Sigmoid colon (tissue), 4 donors: ENCODE measurements around the gene CAPZA1.

Experiments
- CTCF ChIP-seq, 4 experiments: fragments of 450-650 bp in 3 of 4; fragments of 200-600 bp in 1 of 4; IDR thresholded peaks; one replicate each; pipeline ENCODE4 v1.5.1; 2016 to 2019; ENCODE audit warnings: antibody characterized with exemption in 4 of 4, mild to moderate bottlenecking in 3 of 4, moderate library complexity in 2 of 4
- EP300 ChIP-seq, 4 donors: sonication (generic); formaldehyde crosslinking; IDR thresholded peaks; one replicate each; pipeline ENCODE4 v1.6.1; 2017; ENCODE audit warnings: antibody characterized with exemption in 4 of 4

- no peak for TF ChIP-seq CTCF (IDR thresholded peaks at IDR 0.05)
- TF ChIP-seq EP300 (IDR thresholded peaks at IDR 0.05): no peak
Measured at GRCh38 chr1:112701227-112702066, 81.8 kb downstream of the CAPZA1 start.
